ENCODE results near the gene ENTHD1.
"Not testable (repeated sequence)": the region's sequence is repeated elsewhere in the genome, so short reads cannot be mapped to it uniquely, and the experiment has no call there.

The ENTHD1 gene

GRCh38 chr22:39924286-39924685 is 30.7 kb upstream of the ENTHD1 start:
- no peak for DNase-seq

- no peak for DNase-seq
These were observed 30.1 kb upstream of the ENTHD1 start for GRCh38 chr22:39923696-39924095.

- DNase-seq: peak; percentile 61
These were observed 26.7 kb upstream of the ENTHD1 start for GRCh38 chr22:39920134-39920743.

- DNase-seq: no peak
These were observed 24.4 kb upstream of the ENTHD1 start for GRCh38 chr22:39917776-39918495.

GRCh38 chr22:39917197-39917643 is 23.7 kb upstream of the ENTHD1 start:
- DNase-seq: no peak

- no peak for DNase-seq
These were observed 22.9 kb upstream of the ENTHD1 start for GRCh38 chr22:39916496-39916895.

- no peak for DNase-seq
These were observed 21.8 kb upstream of the ENTHD1 start for GRCh38 chr22:39915295-39915726.

GRCh38 chr22:39914584-39914983 is 21.0 kb upstream of the ENTHD1 start:
- no peak for DNase-seq

GRCh38 chr22:39913886-39914285 is 20.3 kb upstream of the ENTHD1 start:
- no peak for DNase-seq

GRCh38 chr22:39913321-39913720 is 19.8 kb upstream of the ENTHD1 start:
- no peak for DNase-seq

- DNase-seq: no peak
These were observed 17.5 kb upstream of the ENTHD1 start for GRCh38 chr22:39910876-39911613.

- DNase-seq: peak; percentile 41
These were observed 15.2 kb upstream of the ENTHD1 start for GRCh38 chr22:39908737-39909136.

GRCh38 chr22:39908136-39908535 is 14.6 kb upstream of the ENTHD1 start:
- DNase-seq: no peak

- no peak for DNase-seq
These were observed 14.1 kb upstream of the ENTHD1 start for GRCh38 chr22:39907605-39908097.

GRCh38 chr22:39907047-39907446 is 13.5 kb upstream of the ENTHD1 start:
- peak; percentile 40 for DNase-seq

- DNase-seq: no peak
These were observed 12.6 kb upstream of the ENTHD1 start for GRCh38 chr22:39906207-39906606.

GRCh38 chr22:39905687-39906086 is 12.1 kb upstream of the ENTHD1 start:
- no peak for DNase-seq

- no peak for DNase-seq
These were observed 11.3 kb upstream of the ENTHD1 start for GRCh38 chr22:39904862-39905261.

- not testable (repeated sequence) for DNase-seq
These were observed 10.5 kb upstream of the ENTHD1 start for GRCh38 chr22:39904024-39904423.

- DNase-seq: no peak
These were observed 8.1 kb upstream of the ENTHD1 start for GRCh38 chr22:39901565-39902146.

- DNase-seq: peak; percentile 54
These were observed 7.0 kb upstream of the ENTHD1 start, which contains the start of gene GRAP2 for GRCh38 chr22:39900306-39901227. TSS of gene GRAP2 (plus strand) at chr22:39901084. CDS start at chr22:39947107, 46,023 bp downstream.

- no peak for DNase-seq
These were observed 5.4 kb upstream of the ENTHD1 start for GRCh38 chr22:39898997-39899396.
